Lower leg skin (tissue), 3 donors: ENCODE results near the gene GUCY2F.

Experiments
- CTCF ChIP-seq, 3 donors: fragments of 450-650 bp; IDR thresholded peaks; one replicate each; pipeline ENCODE4 v1.5.1; 2016; ENCODE audit warnings: antibody characterized with exemption in 3 of 3, mild to moderate bottlenecking in 3 of 3, moderate library complexity in 2 of 3
- POLR2A ChIP-seq, 2 donors: fragments of 450-650 bp; IDR thresholded peaks; one replicate each; pipeline ENCODE4 v1.6.1; 2016 to 2017; ENCODE audit warnings: antibody characterized with exemption in 2 of 2, mild to moderate bottlenecking in 1 of 2, moderate library complexity in 1 of 2

GRCh38 chrX:109409181-109409580 lies 72.7 kb downstream of the GUCY2F start:
- TF ChIP-seq CTCF (IDR thresholded peaks at IDR 0.05) (no peak), POLR2A (IDR thresholded peaks at IDR 0.05) (no peak)
